ENCODE results near the gene HAPLN2. TPM values are rescaled to one million over a fixed set of nuclear protein-coding genes. Genes with fewer than 3 reads are reported as not detected.

The HAPLN2 gene
- total RNA-seq, 2 donors from 2014 or later: 1.2 TPM; not detected in 1

- Histone ChIP-seq H3K27me3 (replicated peaks; ENCODE audit: insufficient read depth) (no peaks in the 10 kb centered on the region), H3K27ac (no peak overlapping the region), H3K9me3 (no peaks in the 10 kb centered on the region), H3K4me1 (ENCODE audit: control insufficient read depth in 1 of 2, low read depth in 2 of 2) (peaks cover 28 to 52% of the 10 kb centered on the region in 2 donors), H3K36me3 (no peaks in the 10 kb centered on the region), H3K4me3 (peak overlapping the region; percentile 67)
- TF ChIP-seq CTCF (IDR thresholded peaks at IDR 0.05): peak; percentile 98
- no peak for ATAC-seq (ENCODE audit: insufficient number of reproducible peaks, low FRiP score, low read depth)
- DNase-seq (ENCODE audit: low spot score): peak; percentile 38
Measured at GRCh38 chr1:156656806-156657740, 37.9 kb downstream of the HAPLN2 start.

- Histone ChIP-seq H3K4me3 (peak overlapping the region; percentile 67), H3K4me1 (ENCODE audit: control insufficient read depth in 1 of 2, low read depth in 2 of 2) (peaks cover 36 to 59% of the 10 kb centered on the region in 2 donors)
Measured at GRCh38 chr1:156657741-156658319, 38.6 kb downstream of the HAPLN2 start.

DNA sequence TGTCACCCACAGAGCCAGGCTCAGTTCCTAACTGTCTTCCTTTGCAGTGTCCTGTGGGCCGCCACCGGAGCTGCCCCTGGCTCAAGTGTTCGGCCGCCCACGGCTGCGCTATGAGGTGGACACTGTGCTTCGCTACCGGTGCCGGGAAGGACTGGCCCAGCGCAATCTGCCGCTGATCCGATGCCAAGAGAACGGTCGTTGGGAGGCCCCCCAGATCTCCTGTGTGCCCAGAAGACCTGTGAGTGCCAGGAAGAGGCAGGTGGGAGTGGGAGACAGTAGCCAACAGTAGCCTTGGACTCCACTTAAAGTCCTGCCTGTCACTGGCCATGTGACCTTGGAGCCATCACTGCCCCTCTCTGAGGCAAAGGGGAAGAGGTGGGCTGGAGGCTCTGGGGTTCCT is 39.3 kb downstream of the HAPLN2 start:
- Histone ChIP-seq H3K4me3 (no peak overlapping the region), H3K9me3 (no peaks in the 10 kb centered on the region), H3K27ac (no peak overlapping the region), H3K27me3 (replicated peaks; ENCODE audit: insufficient read depth) (no peaks in the 10 kb centered on the region), H3K4me1 (ENCODE audit: control insufficient read depth in 1 of 2, low read depth in 2 of 2) (peaks cover 42 to 66% of the 10 kb centered on the region in 2 donors), H3K36me3 (no peaks in the 10 kb centered on the region)
- no peak for TF ChIP-seq CTCF (IDR thresholded peaks at IDR 0.05)
- DNase-seq (ENCODE audit: low spot score) (no peak), ATAC-seq (ENCODE audit: insufficient number of reproducible peaks, low FRiP score, low read depth) (no peak)

More at GRCh38 chr1:156657741-156658319, 38.6 kb downstream of the HAPLN2 start:
- Histone ChIP-seq H3K27ac (no peak overlapping the region), H3K9me3 (no peaks in the 10 kb centered on the region), H3K36me3 (no peaks in the 10 kb centered on the region), H3K27me3 (replicated peaks; ENCODE audit: insufficient read depth) (no peaks in the 10 kb centered on the region)
- DNase-seq (ENCODE audit: low spot score) (no peak), ATAC-seq (ENCODE audit: insufficient number of reproducible peaks, low FRiP score, low read depth) (no peak)
- peak; percentile 30 for TF ChIP-seq CTCF (IDR thresholded peaks at IDR 0.05)

DNA sequence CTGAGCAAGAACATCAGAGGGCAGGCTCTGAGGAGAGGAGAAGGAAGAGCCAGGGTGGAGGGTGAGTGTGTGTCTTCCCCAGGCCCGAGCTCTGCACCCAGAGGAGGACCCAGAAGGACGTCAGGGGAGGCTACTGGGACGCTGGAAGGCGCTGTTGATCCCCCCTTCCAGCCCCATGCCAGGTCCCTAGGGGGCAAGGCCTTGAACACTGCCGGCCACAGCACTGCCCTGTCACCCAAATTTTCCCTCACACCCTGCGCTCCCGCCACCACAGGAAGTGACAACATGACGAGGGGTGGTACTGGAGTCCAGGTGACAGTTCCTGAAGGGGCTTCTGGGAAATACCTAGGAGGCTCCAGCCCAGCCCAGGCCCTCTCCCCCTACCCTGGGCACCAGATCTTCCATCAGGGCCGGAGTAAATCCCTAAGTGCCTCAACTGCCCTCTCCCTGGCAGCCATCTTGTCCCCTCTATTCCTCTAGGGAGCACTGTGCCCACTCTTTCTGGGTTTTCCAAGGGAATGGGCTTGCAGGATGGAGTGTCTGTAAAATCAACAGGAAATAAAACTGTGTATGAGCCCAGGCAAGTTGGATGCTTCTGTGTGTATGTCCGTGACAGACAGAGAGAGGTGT is 39.8 kb downstream of the HAPLN2 start:
- no peak overlapping the region for H3K4me3 ChIP-seq
- H3K27ac ChIP-seq: peak overlapping the region; percentile 17 to 65
- peaks cover 48 to 72% of the 10 kb centered on the region in 2 donors for H3K4me1 ChIP-seq (ENCODE audit: control insufficient read depth in 1 of 2, low read depth in 2 of 2)

More for the DNA sequence above, 39.8 kb downstream of the HAPLN2 start:
- no peaks in the 10 kb centered on the region for H3K9me3 ChIP-seq
- ATAC-seq (ENCODE audit: insufficient number of reproducible peaks, low FRiP score, low read depth) (no peak), DNase-seq (ENCODE audit: low spot score) (no peak)
- no peaks in the 10 kb centered on the region for H3K36me3 ChIP-seq
- H3K27me3 ChIP-seq (replicated peaks; ENCODE audit: insufficient read depth): no peaks in the 10 kb centered on the region
- TF ChIP-seq CTCF (IDR thresholded peaks at IDR 0.05): no peak

All from thoracic aorta (tissue), 2 donors.